WTC11 (cell line): Measurements from ENCODE around the gene TCEAL9. TPM values are rescaled to one million over a fixed set of nuclear protein-coding genes. Genes with fewer than 3 reads are reported as not detected.
A peak's percentile ranks its signal among the peaks of the same experiment; 100 is the strongest.

ENCODE experiments used
- ATAC-seq: fragments of 200-7000 bp; cut with Tn5 transposase; 2 replicates; pipeline ENCODE4 v1.10.0; 2021; ENCODE audit warnings: mild to moderate bottlenecking, moderate library complexity
- CTCF ChIA-PET: fragments of 300-600 bp; sonication (Branson Sonifier 250); formaldehyde crosslinking; loops from one replicate; lab custom pipeline; 2021; ENCODE audit warnings: antibody characterized with exemption; lab: Charles Lee
- POLR2A ChIA-PET: fragments of 350-600 bp; sonication (Branson Sonifier 250); formaldehyde crosslinking; loops from one replicate; lab custom pipeline; 2021; ENCODE audit warnings: antibody characterized with exemption; lab: Charles Lee
- DNase-seq: peaks from one replicate; pipeline ENCODE4 v3.0.0; 2021; ENCODE audit warnings: low spot score
- H3K27ac Mint-ChIP-seq: 2 replicates; pipeline ENCODE4 v1.8.0; 2021; ENCODE audit warnings: mixed read lengths
- H3K27me3 Mint-ChIP-seq: 2 replicates; pipeline ENCODE4 v1.8.0; 2021; ENCODE audit warnings: low read depth, mild to moderate bottlenecking, moderate library complexity, mixed read lengths
- H3K36me3 Mint-ChIP-seq: 2 replicates; pipeline ENCODE4 v1.8.0; 2021; ENCODE audit warnings: mixed read lengths
- H3K4me1 Mint-ChIP-seq: 2 replicates; pipeline ENCODE4 v1.8.0; 2022; ENCODE audit warnings: mixed read lengths
- H3K4me3 Mint-ChIP-seq: 2 replicates; pipeline ENCODE4 v1.8.0; 2021; ENCODE audit warnings: mild to moderate bottlenecking, moderate library complexity, mixed read lengths
- H3K9me3 Mint-ChIP-seq: 2 replicates; pipeline ENCODE4 v1.8.0; 2021; ENCODE audit warnings: mixed read lengths
- EMX1 ChIP-seq: fragments of 250-450 bp; sonication (Bioruptor Pico); IDR thresholded peaks from 2 replicates; pipeline ENCODE4 v1.8.0; 2021; ENCODE audit warnings: mild to moderate bottlenecking
- FOXP1 ChIP-seq: sonication (generic); formaldehyde crosslinking; IDR thresholded peaks from 2 replicates; pipeline ENCODE4 v1.8.0; 2022; ENCODE audit warnings: missing genetic modification reagents, mild to moderate bottlenecking, moderate library complexity, borderline replicate concordance
- GRHL2 ChIP-seq: fragments of 250-450 bp; sonication (Bioruptor Pico); IDR thresholded peaks from 2 replicates; pipeline ENCODE4 v1.8.0; 2022; ENCODE audit warnings: mild to moderate bottlenecking, moderate library complexity; ENCODE audit not compliant: insufficient replicate concordance, severe bottlenecking
- IRF2 ChIP-seq: sonication (generic); formaldehyde crosslinking; IDR thresholded peaks from 2 replicates; pipeline ENCODE4 v1.8.0; 2022; ENCODE audit warnings: low read depth, missing genetic modification reagents, borderline replicate concordance
- NFYB ChIP-seq: sonication (generic); formaldehyde crosslinking; conservative IDR thresholded peaks from 2 replicates; pipeline ENCODE4 v1.8.0; 2022; ENCODE audit warnings: low read depth, missing genetic modification reagents
- NR1H2 ChIP-seq: sonication (generic); formaldehyde crosslinking; IDR thresholded peaks from 2 replicates; pipeline ENCODE4 v1.9.0; 2021; ENCODE audit warnings: mild to moderate bottlenecking, moderate library complexity, missing genetic modification reagents
- RELA ChIP-seq: sonication (generic); formaldehyde crosslinking; IDR thresholded peaks from 2 replicates; pipeline ENCODE4 v1.8.1; 2022; ENCODE audit warnings: missing genetic modification reagents, mild to moderate bottlenecking, borderline replicate concordance
- ZBTB21 ChIP-seq: sonication (generic); formaldehyde crosslinking; IDR thresholded peaks from 2 replicates; pipeline ENCODE4 v1.8.1; 2023; ENCODE audit warnings: mild to moderate bottlenecking, missing genetic modification reagents, borderline replicate concordance
- ZNF138 ChIP-seq: sonication (generic); formaldehyde crosslinking; conservative IDR thresholded peaks from 2 replicates; pipeline ENCODE4 v1.8.1; 2022; ENCODE audit warnings: mild to moderate bottlenecking, moderate library complexity, missing genetic modification reagents
- ZNF219 ChIP-seq: sonication (generic); formaldehyde crosslinking; IDR thresholded peaks from 2 replicates; pipeline ENCODE4 v1.8.0; 2023; ENCODE audit warnings: missing genetic modification reagents, mild to moderate bottlenecking, borderline replicate concordance
- ZNF416 ChIP-seq: fragments of 250-450 bp; sonication (Bioruptor Pico); IDR thresholded peaks from 2 replicates; pipeline ENCODE4 v1.9.0; 2021; ENCODE audit warnings: mild to moderate bottlenecking, inconsistent platforms
- total RNA-seq: library from RNA; stranded (reverse); gene quantifications from 3 replicates; pipeline ENCODE4 v1.2.3, GENCODE V29; 2021
- TF ChIP-seq, protein P1 (sequence below): sonication (generic); formaldehyde crosslinking; IDR thresholded peaks from 2 replicates; pipeline ENCODE4 v1.8.1; 2022; ENCODE audit warnings: mild to moderate bottlenecking, missing genetic modification reagents, moderate library complexity, borderline replicate concordance
- TF ChIP-seq, protein P2 (sequence below): sonication (generic); formaldehyde crosslinking; IDR thresholded peaks from 2 replicates; pipeline ENCODE4 v1.8.0; 2022; ENCODE audit warnings: mild to moderate bottlenecking, missing genetic modification reagents
- TF ChIP-seq, protein P3 (sequence below): sonication (generic); formaldehyde crosslinking; IDR thresholded peaks from 2 replicates; pipeline ENCODE4 v1.8.1; 2022; ENCODE audit warnings: low read depth, mild to moderate bottlenecking, moderate library complexity, missing genetic modification reagents, borderline replicate concordance
- TF ChIP-seq, protein P4 (sequence below): sonication (generic); formaldehyde crosslinking; IDR thresholded peaks from 2 replicates; pipeline ENCODE4 v1.8.1; 2023; ENCODE audit warnings: mild to moderate bottlenecking, moderate library complexity, missing genetic modification reagents
- TF ChIP-seq, protein P5 (sequence below): fragments of 250-450 bp; sonication (Bioruptor Pico); IDR thresholded peaks from 2 replicates; pipeline ENCODE4 v2.1.2; 2022; ENCODE audit warnings: mild to moderate bottlenecking, moderate library complexity
- TF ChIP-seq, protein P6 (sequence below): sonication (generic); formaldehyde crosslinking; IDR thresholded peaks from 2 replicates; pipeline ENCODE4 v1.8.0; 2023; ENCODE audit warnings: missing genetic modification reagents, mild to moderate bottlenecking, borderline replicate concordance
- TF ChIP-seq, protein P7 (sequence below): sonication (generic); formaldehyde crosslinking; IDR thresholded peaks from 2 replicates; pipeline ENCODE4 v1.8.1; 2022; ENCODE audit warnings: missing genetic modification reagents, borderline replicate concordance

Gene TCEAL9
- total RNA-seq, 1 experiment from 2014 or later = 30.4 TPM

DNA sequence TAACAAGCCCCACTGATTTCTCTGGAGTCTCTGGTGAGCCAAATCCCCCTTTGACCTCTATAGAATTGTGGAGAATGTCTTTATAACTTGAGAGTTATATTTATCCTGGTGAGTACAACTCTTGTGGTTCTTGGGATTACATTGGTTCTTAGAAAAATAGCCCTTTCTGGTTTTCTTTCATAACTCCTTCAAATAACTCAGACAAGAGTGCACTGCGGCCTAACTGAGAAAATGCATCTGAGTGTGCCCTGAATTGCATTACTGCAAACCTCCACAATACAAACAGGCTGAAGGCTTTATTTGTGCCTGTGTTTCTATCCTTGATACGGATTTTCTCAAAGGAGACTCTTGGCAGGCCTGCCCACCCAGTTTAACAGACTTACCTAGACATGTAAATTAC is 22.7 kb downstream of the TCEAL9 start:
- ATAC-seq (no peak), DNase-seq (no peak)
- POLR2A ChIA-PET = no interaction called here
- peaks cover 22% of the 10 kb centered on the region for H3K36me3 Mint-ChIP-seq
- H3K27ac Mint-ChIP-seq = peak overlapping the region; percentile 79; the same call in 1 of the 2 replicates
- H3K27me3 Mint-ChIP-seq = no peaks in the 10 kb centered on the region
- TF ChIP-seq ZNF416 (CRISPR knock-in tag) (no peak), ZNF219 (no peak), FOXP1 (no peak)
- TF ChIP-seq, protein P1, sequence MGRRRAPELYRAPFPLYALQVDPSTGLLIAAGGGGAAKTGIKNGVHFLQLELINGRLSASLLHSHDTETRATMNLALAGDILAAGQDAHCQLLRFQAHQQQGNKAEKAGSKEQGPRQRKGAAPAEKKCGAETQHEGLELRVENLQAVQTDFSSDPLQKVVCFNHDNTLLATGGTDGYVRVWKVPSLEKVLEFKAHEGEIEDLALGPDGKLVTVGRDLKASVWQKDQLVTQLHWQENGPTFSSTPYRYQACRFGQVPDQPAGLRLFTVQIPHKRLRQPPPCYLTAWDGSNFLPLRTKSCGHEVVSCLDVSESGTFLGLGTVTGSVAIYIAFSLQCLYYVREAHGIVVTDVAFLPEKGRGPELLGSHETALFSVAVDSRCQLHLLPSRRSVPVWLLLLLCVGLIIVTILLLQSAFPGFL (CRISPR knock-in tag) = no peak
- TF ChIP-seq, protein P2, sequence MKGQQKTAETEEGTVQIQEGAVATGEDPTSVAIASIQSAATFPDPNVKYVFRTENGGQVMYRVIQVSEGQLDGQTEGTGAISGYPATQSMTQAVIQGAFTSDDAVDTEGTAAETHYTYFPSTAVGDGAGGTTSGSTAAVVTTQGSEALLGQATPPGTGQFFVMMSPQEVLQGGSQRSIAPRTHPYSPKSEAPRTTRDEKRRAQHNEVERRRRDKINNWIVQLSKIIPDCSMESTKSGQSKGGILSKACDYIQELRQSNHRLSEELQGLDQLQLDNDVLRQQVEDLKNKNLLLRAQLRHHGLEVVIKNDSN (CRISPR knock-in tag) = no peak
- TF ChIP-seq, protein P3, sequence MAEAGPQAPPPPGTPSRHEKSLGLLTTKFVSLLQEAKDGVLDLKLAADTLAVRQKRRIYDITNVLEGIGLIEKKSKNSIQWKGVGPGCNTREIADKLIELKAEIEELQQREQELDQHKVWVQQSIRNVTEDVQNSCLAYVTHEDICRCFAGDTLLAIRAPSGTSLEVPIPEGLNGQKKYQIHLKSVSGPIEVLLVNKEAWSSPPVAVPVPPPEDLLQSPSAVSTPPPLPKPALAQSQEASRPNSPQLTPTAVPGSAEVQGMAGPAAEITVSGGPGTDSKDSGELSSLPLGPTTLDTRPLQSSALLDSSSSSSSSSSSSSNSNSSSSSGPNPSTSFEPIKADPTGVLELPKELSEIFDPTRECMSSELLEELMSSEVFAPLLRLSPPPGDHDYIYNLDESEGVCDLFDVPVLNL (CRISPR knock-in tag) = no peak
- H3K4me1 Mint-ChIP-seq = peaks cover 9% of the 10 kb centered on the region; the same call in 1 of the 2 replicates
- CTCF ChIA-PET = no interaction called here
- no peak overlapping the region for H3K4me3 Mint-ChIP-seq
- H3K9me3 Mint-ChIP-seq = no peaks in the 10 kb centered on the region

DNA sequence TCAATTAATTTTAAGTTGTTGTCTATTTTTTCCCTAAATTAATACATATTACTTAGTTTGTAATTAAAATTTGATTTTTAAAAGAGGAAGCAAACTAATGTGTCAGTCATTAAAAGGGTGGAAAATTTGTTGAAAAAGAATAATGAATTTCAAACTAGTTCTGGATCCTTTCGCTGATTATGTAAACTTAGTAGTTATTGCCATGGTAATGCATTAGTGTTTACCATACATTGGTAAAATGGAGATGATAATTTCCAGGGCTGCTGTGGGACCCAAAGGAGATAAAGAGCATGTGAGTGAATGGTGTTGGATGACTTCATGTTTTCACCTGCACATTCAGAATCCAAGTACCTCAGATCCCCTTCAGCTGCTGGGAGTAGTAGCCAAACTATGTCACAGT is 26.6 kb downstream of the TCEAL9 start:
- TF ChIP-seq ZNF416 (CRISPR knock-in tag) (no peak), IRF2 (CRISPR knock-in tag) (no peak), GRHL2 (CRISPR knock-in tag) (no peak), NR1H2 (no peak), NFYB (CRISPR knock-in tag) (no peak), ZNF138 (CRISPR knock-in tag) (no peak), EMX1 (CRISPR knock-in tag) (no peak), RELA (CRISPR knock-in tag) (no peak), ZBTB21 (CRISPR knock-in tag) (no peak)
- TF ChIP-seq, protein P4, sequence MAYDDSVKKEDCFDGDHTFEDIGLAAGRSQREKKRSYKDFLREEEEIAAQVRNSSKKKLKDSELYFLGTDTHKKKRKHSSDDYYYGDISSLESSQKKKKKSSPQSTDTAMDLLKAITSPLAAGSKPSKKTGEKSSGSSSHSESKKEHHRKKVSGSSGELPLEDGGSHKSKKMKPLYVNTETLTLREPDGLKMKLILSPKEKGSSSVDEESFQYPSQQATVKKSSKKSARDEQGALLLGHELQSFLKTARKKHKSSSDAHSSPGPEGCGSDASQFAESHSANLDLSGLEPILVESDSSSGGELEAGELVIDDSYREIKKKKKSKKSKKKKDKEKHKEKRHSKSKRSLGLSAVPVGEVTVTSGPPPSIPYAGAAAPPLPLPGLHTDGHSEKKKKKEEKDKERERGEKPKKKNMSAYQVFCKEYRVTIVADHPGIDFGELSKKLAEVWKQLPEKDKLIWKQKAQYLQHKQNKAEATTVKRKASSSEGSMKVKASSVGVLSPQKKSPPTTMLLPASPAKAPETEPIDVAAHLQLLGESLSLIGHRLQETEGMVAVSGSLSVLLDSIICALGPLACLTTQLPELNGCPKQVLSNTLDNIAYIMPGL (CRISPR knock-in tag) = no peak
- TF ChIP-seq, protein P5, sequence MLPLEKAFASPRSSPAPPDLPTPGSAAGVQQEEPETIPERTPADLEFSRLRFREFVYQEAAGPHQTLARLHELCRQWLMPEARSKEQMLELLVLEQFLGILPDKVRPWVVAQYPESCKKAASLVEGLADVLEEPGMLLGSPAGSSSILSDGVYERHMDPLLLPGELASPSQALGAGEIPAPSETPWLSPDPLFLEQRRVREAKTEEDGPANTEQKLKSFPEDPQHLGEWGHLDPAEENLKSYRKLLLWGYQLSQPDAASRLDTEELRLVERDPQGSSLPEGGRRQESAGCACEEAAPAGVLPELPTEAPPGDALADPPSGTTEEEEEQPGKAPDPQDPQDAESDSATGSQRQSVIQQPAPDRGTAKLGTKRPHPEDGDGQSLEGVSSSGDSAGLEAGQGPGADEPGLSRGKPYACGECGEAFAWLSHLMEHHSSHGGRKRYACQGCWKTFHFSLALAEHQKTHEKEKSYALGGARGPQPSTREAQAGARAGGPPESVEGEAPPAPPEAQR (CRISPR knock-in tag) = no peak
- TF ChIP-seq, protein P3 (CRISPR knock-in tag) = no peak
- TF ChIP-seq, protein P6, sequence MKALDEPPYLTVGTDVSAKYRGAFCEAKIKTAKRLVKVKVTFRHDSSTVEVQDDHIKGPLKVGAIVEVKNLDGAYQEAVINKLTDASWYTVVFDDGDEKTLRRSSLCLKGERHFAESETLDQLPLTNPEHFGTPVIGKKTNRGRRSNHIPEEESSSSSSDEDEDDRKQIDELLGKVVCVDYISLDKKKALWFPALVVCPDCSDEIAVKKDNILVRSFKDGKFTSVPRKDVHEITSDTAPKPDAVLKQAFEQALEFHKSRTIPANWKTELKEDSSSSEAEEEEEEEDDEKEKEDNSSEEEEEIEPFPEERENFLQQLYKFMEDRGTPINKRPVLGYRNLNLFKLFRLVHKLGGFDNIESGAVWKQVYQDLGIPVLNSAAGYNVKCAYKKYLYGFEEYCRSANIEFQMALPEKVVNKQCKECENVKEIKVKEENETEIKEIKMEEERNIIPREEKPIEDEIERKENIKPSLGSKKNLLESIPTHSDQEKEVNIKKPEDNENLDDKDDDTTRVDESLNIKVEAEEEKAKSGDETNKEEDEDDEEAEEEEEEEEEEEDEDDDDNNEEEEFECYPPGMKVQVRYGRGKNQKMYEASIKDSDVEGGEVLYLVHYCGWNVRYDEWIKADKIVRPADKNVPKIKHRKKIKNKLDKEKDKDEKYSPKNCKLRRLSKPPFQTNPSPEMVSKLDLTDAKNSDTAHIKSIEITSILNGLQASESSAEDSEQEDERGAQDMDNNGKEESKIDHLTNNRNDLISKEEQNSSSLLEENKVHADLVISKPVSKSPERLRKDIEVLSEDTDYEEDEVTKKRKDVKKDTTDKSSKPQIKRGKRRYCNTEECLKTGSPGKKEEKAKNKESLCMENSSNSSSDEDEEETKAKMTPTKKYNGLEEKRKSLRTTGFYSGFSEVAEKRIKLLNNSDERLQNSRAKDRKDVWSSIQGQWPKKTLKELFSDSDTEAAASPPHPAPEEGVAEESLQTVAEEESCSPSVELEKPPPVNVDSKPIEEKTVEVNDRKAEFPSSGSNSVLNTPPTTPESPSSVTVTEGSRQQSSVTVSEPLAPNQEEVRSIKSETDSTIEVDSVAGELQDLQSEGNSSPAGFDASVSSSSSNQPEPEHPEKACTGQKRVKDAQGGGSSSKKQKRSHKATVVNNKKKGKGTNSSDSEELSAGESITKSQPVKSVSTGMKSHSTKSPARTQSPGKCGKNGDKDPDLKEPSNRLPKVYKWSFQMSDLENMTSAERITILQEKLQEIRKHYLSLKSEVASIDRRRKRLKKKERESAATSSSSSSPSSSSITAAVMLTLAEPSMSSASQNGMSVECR (CRISPR knock-in tag) = no peak
- TF ChIP-seq, protein P7, sequence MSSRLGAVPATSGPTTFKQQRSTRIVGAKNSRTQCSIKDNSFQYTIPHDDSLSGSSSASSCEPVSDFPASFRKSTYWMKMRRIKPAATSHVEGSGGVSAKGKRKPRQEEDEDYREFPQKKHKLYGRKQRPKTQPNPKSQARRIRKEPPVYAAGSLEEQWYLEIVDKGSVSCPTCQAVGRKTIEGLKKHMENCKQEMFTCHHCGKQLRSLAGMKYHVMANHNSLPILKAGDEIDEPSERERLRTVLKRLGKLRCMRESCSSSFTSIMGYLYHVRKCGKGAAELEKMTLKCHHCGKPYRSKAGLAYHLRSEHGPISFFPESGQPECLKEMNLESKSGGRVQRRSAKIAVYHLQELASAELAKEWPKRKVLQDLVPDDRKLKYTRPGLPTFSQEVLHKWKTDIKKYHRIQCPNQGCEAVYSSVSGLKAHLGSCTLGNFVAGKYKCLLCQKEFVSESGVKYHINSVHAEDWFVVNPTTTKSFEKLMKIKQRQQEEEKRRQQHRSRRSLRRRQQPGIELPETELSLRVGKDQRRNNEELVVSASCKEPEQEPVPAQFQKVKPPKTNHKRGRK (CRISPR knock-in tag) = no peak
- H3K27ac Mint-ChIP-seq = no peak overlapping the region
- H3K9me3 Mint-ChIP-seq = no peaks in the 10 kb centered on the region

More for the DNA sequence above, 26.6 kb downstream of the TCEAL9 start:
- Mint-ChIP-seq H3K4me3 (no peak overlapping the region), H3K36me3 (peaks cover 16% of the 10 kb centered on the region), H3K4me1 (0 out of 2 replicates have a peak, but pooled peaks cover 5% of the 10 kb centered on the region), H3K27me3 (no peaks in the 10 kb centered on the region; the same call in 1 of the 2 replicates)
- ATAC-seq (no peak), DNase-seq (no peak)
- CTCF ChIA-PET = no interaction called here
- POLR2A ChIA-PET = no interaction called here
